ENCODE data around the gene MAL.

- TF ChIP-seq FOXM1 (IDR thresholded peaks at IDR 0.05; ENCODE audit: borderline replicate concordance), result no peak
- TF ChIP-seq SUZ12 (IDR thresholded peaks at IDR 0.05), result no peak
- no peak for TF ChIP-seq NFRKB (IDR thresholded peaks at IDR 0.05)
- TF ChIP-seq TARDBP (IDR thresholded peaks at IDR 0.05), result no peak
- no peak for TF ChIP-seq ARNT (IDR thresholded peaks at IDR 0.05)
- TF ChIP-seq CTBP1 (IDR thresholded peaks at IDR 0.05; ENCODE audit: borderline replicate concordance), result no peak
- TF ChIP-seq FOXK2 (IDR thresholded peaks at IDR 0.05), result no peak
- no peak for TF ChIP-seq HDGF (IDR thresholded peaks at IDR 0.05; ENCODE audit: borderline replicate concordance)
- TF ChIP-seq LEF1 (IDR thresholded peaks at IDR 0.05; ENCODE audit: borderline replicate concordance), result no peak
- no peak for TF ChIP-seq BHLHE40 (IDR thresholded peaks at IDR 0.05; ENCODE audit: borderline replicate concordance)
- no peak for TF ChIP-seq FOXA1 (IDR thresholded peaks at IDR 0.05)
Measured at GRCh38 chr2:95056461-95057459, 31.3 kb downstream of the MAL start.
